Esophagus muscularis mucosa (tissue), 3 donors: ENCODE results near the gene CRACDL.

Experiments used
- POLR2A ChIP-seq: fragments of 450-650 bp; IDR thresholded peaks from one replicate; pipeline ENCODE4 v1.6.1; 2017; ENCODE audit warnings: antibody characterized with exemption, moderate library complexity, mild to moderate bottlenecking, low read depth
- POLR2AphosphoS5 ChIP-seq, 2 donors: sonication (generic); formaldehyde crosslinking; IDR thresholded peaks; one replicate each; pipeline ENCODE4 v1.6.1; 2017; ENCODE audit warnings: antibody characterized with exemption in 2 of 2
- TF ChIP-seq, protein P1 (sequence below), 3 experiments: fragments of 200-600 bp in 2 of 3; fragments of 450-650 bp in 1 of 3; sonication (generic) in 2 of 3; IDR thresholded peaks; one replicate each; pipeline ENCODE4 v1.5.1; 2017 to 2019; ENCODE audit warnings: antibody characterized with exemption in 3 of 3, mild to moderate bottlenecking in 2 of 3, moderate library complexity in 1 of 3

DNA sequence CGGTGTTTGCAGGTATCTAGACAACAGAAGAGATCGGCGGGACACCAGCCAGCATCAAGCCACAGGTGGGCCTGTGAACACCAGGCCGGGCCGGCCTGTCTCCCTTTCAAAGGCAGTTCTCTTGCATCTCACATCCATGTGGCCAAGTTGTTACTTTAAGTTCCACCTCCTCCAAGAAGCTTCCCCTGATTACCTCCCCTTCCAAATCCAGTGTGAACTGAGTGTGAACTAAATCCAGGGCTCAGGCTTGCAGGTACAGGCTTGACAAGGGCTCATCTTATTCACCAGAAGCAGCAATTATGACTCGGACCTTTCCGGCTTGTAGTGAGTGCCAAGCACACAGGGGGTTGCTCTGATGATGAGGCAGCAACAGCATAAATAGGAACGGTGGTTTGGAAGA, 3.9 kb downstream of the CRACDL start:
- TF ChIP-seq, protein P1, sequence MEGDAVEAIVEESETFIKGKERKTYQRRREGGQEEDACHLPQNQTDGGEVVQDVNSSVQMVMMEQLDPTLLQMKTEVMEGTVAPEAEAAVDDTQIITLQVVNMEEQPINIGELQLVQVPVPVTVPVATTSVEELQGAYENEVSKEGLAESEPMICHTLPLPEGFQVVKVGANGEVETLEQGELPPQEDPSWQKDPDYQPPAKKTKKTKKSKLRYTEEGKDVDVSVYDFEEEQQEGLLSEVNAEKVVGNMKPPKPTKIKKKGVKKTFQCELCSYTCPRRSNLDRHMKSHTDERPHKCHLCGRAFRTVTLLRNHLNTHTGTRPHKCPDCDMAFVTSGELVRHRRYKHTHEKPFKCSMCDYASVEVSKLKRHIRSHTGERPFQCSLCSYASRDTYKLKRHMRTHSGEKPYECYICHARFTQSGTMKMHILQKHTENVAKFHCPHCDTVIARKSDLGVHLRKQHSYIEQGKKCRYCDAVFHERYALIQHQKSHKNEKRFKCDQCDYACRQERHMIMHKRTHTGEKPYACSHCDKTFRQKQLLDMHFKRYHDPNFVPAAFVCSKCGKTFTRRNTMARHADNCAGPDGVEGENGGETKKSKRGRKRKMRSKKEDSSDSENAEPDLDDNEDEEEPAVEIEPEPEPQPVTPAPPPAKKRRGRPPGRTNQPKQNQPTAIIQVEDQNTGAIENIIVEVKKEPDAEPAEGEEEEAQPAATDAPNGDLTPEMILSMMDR (IDR thresholded peaks at IDR 0.05): no peak
- no peak for TF ChIP-seq POLR2A
- no peak for TF ChIP-seq POLR2AphosphoS5 (IDR thresholded peaks at IDR 0.05)
